ENCODE measurements around the gene CD180. TPM values are rescaled to one million over a fixed set of nuclear protein-coding genes. Genes with fewer than 3 reads are reported as not detected.

The CD180 gene
- total RNA-seq, 1 donor from 2014 or later: 0.04 TPM

DNA sequence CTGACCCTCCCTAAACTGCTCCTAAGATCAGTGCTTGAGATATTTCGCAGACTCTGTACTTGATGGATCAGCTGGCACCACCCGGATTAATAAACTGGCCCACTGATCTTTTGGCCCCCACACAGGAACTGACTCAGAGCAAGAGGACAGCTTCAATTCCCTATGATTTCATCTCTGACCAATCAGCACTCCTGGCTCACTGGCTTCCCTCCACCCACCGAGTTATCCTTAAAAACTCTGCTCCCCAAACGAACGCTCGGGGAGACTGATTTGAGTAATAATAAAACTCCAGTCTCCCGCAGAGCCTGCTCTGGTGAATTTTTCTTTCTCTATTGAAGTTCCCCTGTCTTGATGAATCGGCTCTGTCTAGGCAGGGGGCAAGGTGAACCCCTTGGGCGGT, 36.5 kb upstream of the CD180 start:
- Histone ChIP-seq H3K4me3 (ENCODE audit: low read depth, low read length) (no peak overlapping the region), H3K27me3 (ENCODE audit: control insufficient read depth, insufficient read depth, low read length) (no peaks in the 10 kb centered on the region), H3K36me3 (ENCODE audit: control insufficient read depth, insufficient read depth, low read length) (no peaks in the 10 kb centered on the region)
- no peak for DNase-seq (ENCODE audit: low read depth)
- TF ChIP-seq, protein P1, sequence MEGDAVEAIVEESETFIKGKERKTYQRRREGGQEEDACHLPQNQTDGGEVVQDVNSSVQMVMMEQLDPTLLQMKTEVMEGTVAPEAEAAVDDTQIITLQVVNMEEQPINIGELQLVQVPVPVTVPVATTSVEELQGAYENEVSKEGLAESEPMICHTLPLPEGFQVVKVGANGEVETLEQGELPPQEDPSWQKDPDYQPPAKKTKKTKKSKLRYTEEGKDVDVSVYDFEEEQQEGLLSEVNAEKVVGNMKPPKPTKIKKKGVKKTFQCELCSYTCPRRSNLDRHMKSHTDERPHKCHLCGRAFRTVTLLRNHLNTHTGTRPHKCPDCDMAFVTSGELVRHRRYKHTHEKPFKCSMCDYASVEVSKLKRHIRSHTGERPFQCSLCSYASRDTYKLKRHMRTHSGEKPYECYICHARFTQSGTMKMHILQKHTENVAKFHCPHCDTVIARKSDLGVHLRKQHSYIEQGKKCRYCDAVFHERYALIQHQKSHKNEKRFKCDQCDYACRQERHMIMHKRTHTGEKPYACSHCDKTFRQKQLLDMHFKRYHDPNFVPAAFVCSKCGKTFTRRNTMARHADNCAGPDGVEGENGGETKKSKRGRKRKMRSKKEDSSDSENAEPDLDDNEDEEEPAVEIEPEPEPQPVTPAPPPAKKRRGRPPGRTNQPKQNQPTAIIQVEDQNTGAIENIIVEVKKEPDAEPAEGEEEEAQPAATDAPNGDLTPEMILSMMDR (IDR thresholded peaks at IDR 0.05; ENCODE audit: insufficient read depth, low read length, poor library complexity, severe bottlenecking): no peak

DNA sequence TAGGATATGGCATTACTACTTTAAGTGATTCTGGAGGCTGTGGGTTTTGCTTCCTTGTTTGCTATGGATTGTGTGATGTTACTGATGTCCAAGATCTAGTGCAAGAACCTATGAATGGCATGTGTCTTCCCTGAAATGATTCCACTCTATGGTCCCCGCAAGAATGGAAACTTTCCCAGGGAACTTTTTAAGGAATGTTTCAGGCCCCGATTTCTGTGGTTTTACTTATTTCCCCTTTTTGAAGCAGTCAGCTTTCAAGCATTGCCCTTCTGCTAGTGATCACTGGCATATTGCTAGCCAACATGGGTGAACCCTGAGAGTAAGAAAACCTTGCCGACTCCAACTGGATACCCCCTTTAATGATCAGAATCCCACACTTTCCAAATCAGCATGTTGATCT, 26.6 kb upstream of the CD180 start:
- no peak for DNase-seq (ENCODE audit: low read depth)
- Histone ChIP-seq H3K27me3 (ENCODE audit: control insufficient read depth, insufficient read depth, low read length) (no peaks in the 10 kb centered on the region), H3K4me3 (ENCODE audit: low read depth, low read length) (no peak overlapping the region), H3K36me3 (ENCODE audit: control insufficient read depth, insufficient read depth, low read length) (no peaks in the 10 kb centered on the region)
- TF ChIP-seq, protein P1 (IDR thresholded peaks at IDR 0.05; ENCODE audit: insufficient read depth, low read length, poor library complexity, severe bottlenecking): no peak

DNA sequence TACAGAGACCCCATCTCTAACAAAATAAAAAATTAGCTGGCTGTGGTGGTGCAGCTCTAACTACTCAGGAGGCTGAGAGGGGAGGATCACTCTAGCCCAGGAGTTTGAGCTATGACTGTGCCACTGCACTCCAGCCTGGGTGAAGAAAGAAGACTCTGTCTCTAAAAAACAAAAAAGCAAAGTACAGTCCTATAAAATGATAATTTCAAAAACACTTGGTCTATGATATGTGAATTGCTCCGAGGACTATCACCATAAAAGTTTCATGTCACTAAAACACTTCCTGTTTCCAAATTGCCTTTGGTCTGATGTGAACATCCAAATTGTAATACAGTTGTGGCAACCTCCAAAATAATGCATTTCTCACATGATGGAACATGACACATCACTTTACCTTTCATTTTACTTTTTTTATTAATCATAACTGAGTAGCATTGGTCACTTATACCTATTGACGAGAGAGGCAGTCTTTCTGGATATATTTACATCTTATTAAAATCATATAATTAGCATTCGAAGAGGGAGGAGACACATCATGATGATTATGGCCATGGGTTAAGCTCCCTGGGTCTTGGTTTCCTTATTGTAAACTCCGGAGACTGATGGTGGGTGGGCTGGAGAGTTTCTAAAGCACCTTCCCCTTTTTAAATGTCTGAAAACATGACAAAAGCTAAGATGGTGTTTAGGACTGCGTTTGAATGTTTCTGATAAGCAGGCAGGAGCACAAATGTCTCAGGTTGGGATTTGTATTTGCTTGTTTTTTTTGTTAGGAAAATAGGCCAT, 25.8 kb upstream of the CD180 start:
- TF ChIP-seq, protein P1 (IDR thresholded peaks at IDR 0.05; ENCODE audit: insufficient read depth, low read length, poor library complexity, severe bottlenecking): no peak
- H3K4me3 ChIP-seq (ENCODE audit: low read depth, low read length): no peak overlapping the region
- DNase-seq (ENCODE audit: low read depth): no peak
- no peaks in the 10 kb centered on the region for H3K27me3 ChIP-seq (ENCODE audit: control insufficient read depth, insufficient read depth, low read length)
- H3K36me3 ChIP-seq (ENCODE audit: control insufficient read depth, insufficient read depth, low read length): no peaks in the 10 kb centered on the region

DNA sequence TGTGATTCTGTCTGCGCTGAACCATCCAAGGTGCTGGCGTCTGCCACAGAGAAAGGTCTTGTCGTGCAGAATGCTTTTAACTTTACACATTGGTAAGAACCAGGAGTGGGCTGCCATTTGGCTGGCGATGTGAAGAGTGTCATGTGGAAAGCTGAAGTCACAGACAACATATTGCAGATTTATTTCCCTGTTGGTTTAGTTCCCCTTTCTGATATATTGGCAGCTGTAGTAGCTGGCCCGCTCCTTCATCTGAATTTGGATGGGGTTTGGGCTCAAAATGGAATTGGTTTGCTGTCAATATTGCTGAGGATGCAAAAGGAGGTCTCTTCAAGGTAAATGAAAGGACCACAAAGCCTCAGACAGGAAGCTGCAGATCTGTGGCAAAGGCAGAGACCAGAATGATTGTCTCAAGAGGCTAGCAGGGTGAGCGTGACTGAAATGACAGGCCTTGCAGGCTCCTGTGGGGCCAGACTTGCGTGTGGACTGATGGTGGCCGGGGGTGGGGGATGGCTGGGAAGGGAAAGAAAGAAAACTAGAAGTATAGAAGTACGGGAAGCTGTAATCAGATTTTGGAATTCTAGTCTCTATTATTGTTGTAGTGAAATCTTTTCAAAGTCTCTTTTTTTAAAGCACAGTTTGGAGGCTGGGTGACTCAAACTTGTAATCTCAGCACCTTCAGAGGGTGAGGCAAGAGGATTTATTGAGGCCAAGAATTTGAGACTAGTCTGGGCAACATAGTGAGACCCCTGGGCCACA, 25.1 kb upstream of the CD180 start:
- TF ChIP-seq, protein P1 (IDR thresholded peaks at IDR 0.05; ENCODE audit: insufficient read depth, low read length, poor library complexity, severe bottlenecking): no peak
- no peaks in the 10 kb centered on the region for H3K27me3 ChIP-seq (ENCODE audit: control insufficient read depth, insufficient read depth, low read length)
- H3K4me3 ChIP-seq (ENCODE audit: low read depth, low read length): no peak overlapping the region
- DNase-seq (ENCODE audit: low read depth): no peak
- H3K36me3 ChIP-seq (ENCODE audit: control insufficient read depth, insufficient read depth, low read length): no peaks in the 10 kb centered on the region

DNA sequence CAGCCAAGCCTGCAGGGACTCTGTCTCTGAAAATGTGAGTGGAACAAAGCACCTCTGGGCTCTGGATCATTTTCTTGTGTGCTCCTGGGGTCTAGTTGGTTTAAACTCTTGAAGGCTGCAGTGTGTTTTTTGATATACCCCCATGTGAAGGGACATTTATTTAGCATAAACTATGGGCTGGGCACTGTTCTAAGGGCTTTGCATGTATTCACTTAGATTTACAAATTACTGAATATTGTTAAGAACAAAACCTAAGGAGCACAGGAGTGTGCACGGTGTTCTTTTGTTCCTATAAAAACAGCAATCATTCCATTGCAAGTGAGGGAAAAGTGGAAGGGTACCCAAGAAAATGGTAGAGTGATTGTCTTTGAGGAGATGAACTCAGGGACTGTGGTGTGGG, 20.0 kb upstream of the CD180 start:
- Histone ChIP-seq H3K27me3 (ENCODE audit: control insufficient read depth, insufficient read depth, low read length) (no peaks in the 10 kb centered on the region), H3K36me3 (ENCODE audit: control insufficient read depth, insufficient read depth, low read length) (no peaks in the 10 kb centered on the region), H3K4me3 (ENCODE audit: low read depth, low read length) (no peak overlapping the region)
- TF ChIP-seq, protein P1 (IDR thresholded peaks at IDR 0.05; ENCODE audit: insufficient read depth, low read length, poor library complexity, severe bottlenecking): no peak
- no peak for DNase-seq (ENCODE audit: low read depth)

Measured in kidney epithelial cell (primary cell).